DMS114 treated with DMSO at 0.1 percent for 48 hours (cell line): ENCODE results near the gene BOLA1.
"Not testable (repeated sequence)": the region's sequence is repeated elsewhere in the genome, so short reads cannot be mapped to it uniquely, and the experiment has no call there.

Experiments
- DNase-seq: peaks from one replicate; lab custom pipeline; 2025; ENCODE audit not compliant: unreplicated experiment; lab: John Stamatoyannopoulos, UW

The BOLA1 gene

DNA sequence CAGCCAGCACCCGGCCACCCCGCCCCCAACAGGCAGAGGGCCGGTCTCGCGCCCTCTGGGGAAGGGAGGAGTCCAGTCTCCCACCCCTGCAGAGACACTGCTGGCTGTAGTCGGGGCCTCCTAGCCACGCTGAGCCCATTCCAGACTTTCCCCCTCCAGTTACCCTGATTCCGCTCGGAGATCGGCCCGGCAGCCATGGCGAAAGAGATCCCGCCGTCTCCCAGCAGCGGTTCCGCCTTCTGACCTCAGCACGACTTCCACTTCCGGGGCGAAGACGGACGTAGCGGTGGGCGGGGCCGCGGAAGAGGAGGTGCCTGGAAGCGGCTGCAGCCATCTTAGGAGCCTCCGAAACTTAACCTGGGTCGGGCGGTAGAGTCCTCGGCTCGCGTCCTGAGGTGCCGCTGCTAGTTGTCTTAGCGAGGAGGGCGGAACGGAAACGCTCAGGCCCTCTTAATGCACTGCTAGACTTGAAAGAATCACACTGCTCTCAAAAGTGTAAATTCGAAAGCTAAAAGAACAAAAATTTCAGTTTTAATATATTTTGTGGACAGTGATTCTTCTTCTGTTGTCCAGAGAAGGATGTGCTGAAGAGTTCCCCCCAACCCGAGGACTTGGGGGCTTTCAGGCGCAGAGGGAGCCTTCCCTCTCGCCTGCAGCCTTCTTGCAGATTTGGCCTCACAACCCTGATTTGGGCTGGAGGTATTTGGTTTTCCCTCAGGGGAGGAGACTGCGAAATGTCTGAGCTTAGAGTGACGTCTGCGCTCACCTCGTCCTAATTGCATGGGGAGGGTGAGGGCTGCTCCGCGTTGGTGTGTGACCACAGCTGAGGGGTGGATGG is 28.4 kb downstream of the BOLA1 start, which contains the start of gene SF3B4:
TSS of gene SF3B4 (minus strand) at position 241 of the 838 bp plus-strand sequence. CDS start at position 197, 44 bp downstream.
- DNase-seq, result peak; percentile 99

DNA sequence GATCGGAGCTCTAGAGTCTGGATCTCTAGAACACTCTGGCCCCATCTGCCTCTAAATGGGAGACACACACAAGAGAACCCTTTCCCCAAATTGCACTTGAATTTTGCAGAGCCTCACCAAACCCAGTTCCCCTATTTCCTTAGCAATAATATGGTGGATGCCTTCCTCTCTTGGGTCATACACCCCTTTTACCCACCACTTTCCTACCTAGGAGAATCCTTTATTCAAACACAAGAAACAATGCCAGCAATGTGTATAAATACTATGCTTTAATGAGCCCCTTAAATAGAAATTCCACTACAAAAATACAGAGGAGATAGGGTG is 29.0 kb downstream of the BOLA1 start:
- DNase-seq, result no peak

DNA sequence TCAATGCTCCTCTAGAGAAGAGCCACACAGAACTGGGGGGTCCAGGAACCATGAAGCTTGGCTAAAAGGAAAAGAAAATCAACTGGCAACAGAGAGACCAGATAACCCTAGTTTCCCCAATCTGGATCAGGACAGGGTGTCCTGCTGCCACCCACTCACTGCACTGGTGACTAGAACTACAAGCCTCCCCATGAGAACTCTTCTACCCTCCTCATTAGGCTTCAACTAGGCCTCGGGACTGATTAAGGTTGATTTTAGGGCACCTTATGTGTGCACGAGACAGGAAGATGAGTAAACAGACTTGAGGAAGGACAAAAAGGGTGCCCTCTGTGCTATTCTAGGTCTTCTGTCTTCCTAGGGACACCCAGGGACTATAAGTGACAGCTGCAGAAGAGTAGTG is 30.5 kb downstream of the BOLA1 start:
- no peak for DNase-seq

DNA sequence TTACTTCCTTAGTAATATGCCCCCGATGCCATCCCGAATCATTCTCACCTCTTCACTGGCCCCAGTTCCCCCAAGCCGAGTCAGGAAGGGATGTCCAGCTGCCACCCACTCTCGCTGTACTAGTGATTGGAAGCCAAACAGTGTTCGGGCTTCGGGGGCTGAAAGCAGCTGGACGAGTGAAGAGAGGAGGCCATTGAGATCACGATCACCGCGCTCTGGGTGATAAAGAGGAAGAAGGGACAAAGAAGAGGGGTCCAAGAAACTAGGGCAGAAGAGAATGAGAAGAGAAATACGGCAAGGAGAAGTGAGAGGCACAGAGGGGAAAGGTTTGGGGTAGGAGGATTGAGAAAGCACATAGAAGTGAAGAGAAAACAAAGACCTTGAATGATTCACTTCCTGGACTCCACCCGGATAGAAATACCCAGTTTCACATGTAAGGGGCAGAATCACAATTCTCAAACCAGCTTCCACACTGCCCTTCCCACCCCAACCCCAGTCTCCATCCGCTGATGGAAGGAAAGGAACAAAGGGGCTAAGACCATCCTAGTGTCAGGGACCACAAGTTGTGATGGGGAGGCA is 31.9 kb downstream of the BOLA1 start:
- no peak for DNase-seq

DNA sequence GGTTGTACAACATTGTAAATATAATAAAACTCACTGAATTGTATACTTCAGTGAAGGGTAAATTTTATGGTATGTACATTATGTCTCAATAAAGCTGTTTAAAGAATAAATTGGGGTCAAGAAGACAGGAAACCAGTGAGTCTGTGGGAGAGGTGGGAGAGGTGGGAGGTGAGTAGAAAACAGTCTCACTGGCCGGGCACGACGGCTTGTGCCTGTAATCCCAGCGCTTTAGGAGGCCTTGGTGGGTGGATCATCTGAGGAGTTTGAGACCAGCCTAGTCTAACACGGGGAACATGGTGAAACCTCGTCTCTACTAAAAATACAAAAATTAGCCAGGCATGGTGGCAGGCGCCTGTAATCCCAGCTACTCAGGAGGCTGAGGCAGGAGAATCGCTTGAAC is 33.1 kb downstream of the BOLA1 start:
- no peak for DNase-seq

DNA sequence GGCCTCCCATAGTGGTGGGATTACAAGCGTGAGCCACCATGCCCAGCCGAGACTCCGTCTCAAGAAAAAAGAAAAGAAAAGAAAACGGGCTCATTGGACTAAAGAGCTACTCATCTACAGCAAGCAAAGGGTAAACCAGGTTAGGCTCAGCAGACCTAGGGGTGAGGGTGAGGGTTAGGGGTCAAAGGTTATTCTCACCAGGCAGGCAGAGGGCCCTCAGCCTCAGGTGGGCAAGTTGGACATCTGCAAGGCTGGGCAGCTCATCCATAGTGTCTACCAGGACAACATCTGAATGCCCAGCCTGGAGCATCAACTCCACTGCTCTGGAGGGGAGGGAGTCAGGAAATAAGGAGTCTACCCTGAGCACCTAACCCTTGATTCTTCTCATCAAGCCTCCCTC is 33.8 kb downstream of the BOLA1 start:
- DNase-seq, result no peak

DNA sequence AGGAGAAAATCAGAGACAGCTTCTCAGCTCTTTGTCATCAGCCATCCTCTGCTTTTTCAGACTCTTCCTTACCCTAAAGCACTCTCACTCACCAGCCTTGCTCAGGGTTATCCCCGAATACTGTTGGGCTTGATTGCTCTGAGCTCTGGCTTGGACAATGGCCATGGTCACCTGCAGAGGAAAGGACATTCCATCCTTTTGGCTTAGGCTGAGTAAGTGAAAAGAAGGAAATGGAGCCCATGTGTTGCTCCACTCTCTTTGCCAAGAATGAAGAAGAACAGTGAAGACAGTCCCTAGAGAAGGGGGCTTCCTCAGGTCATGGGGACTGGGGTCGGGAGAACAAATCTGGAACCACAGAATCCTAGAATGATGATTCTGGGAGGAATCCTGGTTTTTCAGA is 35.0 kb downstream of the BOLA1 start:
- no peak for DNase-seq

DNA sequence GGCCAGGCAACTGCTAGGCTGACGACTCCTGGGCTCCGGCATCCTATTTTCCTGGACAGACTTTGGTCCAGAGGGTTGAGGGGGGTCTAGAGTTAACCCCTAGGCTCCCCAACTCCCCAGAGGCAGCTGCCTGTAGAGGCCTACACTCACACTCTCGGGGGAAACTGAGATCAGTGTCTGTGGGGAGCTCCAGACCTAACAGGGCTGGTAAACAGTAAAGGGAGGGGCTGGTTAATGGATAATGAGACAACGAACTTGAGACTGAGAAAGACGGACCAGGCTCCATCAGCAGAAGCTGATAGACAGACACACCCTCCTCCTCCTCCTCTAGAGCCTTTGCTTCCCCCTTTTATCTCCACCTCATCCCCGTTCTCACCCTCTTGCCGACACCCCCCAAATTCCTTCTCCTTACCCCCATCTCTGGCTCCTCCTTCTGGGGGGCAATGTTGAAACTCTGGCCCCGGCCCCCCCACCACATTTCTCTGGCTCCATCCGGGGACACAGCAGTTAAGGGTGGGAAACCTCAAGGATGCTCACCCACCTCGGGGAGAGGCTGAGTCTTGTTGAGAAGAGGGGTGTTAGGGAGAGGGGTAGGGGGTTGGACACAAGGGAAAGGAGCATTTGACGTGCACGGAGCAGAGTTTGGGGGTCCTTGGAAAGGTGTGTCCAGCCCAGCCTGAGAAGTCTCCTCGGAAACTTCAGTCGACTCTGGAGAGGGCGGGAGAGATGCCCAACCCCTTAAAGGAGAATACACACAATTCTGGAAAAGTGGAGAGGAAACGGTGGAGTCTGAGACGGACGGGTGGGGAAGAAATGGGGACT is 37.0 kb downstream of the BOLA1 start, which contains the start of gene MTMR11:
TSS of gene MTMR11 (minus strand) at position 710 of the 822 bp plus-strand sequence. CDS start at position 478, 232 bp downstream.
- peak; percentile 45 for DNase-seq

DNA sequence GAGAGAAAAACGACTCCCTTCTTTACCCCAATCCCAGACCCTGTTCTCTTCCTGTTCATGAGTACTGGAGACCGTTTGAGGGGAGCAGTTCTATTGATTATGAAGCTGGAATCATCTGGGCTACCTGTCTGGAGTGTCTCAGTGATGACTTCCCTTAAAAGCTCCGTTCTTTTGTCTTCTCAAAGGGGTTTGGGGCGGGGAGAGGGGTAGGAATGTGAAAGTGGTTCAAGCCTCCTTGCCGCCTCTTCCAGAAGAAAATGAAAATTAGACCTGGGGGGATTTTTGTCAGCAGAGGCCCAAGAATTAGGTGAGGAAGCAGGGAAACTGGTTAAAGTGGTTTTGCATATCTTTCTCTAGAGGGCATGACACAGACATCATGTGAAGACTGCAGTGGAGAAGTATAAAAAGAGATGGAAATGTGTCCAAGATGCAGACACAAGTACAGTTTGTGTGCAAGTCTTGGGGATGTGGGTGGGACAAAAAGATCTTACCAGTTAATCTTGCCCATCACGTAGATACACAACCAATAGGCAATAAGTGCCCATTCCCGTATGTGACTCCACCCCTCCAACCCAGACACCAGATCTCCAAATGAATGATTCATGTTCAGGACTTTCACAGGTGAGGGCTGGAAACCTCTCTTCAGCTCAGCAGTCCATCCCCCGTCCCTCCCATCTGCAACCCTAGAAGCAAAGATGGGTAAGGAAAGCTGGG is 37.8 kb downstream of the BOLA1 start:
- no peak for DNase-seq

DNA sequence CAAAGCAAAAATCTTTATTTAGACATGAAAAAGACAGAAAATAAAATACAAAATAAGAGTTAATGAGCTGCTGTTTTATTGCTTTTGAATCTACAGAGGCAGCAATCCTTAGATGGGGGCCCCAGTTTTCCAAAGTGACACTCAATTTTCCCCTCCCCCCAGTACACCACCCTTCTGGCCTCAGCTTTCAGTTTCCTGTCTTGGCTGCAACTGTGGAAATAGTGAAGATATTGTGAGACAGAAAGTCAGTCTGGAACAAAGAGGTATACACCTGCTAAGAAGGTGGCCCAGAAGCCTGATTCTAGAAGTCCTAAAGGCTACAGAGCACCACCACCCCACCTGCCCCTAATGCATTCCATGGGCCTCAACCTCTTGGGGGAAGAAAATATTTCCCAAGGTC is 38.4 kb downstream of the BOLA1 start:
- no peak for DNase-seq

DNA sequence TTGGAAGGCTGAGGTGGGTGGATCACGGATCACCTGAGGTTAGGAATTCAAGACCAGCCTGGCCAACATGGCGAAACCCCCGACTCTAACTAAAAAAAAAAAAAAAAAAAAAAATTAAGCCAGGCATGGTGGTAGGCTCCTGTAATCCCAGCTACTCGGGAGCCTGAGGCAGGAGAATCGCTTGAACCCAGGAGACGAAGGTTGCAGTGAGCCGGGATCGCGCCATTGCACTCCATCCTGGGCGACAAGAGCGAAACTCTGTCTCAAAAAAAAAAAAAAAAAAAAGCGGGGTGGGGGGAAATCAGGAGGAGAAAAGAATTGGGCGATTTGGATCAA is 39.3 kb downstream of the BOLA1 start:
- DNase-seq, result not testable (repeated sequence)

DNA sequence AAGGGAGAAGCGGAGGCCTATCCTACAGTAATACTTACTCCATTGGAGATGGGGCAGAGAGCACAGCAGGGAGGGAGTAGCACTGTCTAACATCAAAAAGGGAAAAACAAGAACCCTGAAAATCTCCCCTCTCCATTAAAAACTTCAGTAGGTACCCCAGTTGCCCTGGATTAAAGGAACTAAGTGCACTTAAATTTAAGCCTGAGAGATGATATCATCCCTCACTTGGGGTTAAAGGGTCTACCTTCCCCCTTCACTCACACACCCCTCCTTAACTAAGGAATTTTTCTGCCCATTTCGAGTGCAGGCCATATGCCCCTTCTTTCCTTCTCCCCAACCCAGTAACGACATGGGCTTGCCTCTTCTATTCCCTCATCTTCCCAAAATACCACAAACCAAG is 41.1 kb downstream of the BOLA1 start:
- no peak for DNase-seq

DNA sequence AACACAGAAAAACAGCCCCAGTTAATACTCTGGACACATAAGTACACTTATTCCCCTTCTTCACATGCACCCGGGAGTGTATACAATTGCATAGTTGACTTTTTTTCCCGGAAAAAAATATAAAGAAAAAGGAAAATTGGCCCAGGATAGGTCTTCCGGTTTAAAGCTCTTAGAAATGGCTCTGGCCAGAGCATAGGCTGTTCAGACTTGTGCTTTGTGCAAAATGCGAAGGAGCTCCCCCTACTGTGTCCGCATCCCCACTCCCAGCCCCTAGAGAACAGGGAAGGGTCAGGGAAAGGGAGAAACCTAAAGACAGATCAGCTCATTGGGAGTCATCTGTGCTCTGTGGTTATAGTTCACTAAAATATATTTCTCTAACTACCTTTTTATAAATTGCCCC is 42.8 kb downstream of the BOLA1 start:
- DNase-seq, result peak; percentile 63

DNA sequence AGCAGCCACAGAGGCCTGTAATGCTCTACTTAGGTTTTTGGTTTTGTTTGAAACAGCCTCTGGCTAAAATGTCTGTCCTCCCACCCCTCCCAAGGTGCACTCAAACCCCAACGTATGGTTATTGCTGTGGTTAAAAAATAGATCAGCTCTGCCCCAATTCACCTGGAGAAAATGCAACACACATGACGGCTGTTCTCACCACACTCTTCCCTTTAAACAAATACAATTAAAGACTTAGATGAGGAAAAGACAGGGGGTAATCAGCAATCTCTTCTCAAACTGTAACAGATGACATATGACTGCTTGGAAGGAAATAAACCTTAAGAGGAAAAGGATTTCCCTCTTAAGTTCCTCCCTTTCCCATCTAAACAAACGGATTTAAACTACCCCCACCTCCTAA is 43.5 kb downstream of the BOLA1 start:
- DNase-seq, result no peak

DNA sequence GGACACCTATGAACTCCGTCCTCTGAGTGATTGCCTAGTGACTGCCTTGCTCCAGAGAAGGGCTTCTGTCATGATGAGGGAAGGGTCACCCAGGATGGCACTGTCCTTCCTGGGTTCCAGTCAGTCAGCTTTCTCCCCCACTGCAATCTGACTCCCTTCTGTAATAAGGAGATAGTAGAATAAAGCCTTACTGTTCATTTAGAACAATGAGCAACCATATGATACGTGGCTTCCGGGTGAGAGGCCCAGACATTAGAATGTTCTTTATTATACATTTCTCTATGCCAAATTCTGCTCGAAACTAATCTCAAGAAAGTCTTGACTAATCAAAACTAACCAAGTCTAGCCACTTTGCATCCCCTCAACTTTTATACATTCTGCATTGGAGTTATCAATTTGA is 45.8 kb downstream of the BOLA1 start:
- no peak for DNase-seq

DNA sequence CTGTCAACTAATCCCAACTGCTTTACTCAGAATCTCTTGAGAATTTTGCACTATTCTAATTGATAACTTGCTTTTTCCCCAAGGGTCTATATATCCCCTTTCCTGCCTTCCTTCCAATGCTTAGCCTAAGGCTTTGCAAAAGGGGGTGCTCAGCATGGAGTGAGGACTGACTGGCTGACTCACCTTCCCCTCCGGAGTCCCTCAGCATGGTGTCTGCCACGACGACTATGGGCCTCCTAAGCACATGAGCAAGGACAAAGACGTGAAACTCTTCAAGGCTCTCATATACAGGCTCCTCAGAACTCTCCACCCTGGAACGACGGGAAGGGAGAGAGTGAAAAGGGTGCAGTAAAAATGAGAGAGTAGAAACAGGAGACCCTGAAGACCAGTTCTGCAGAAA is 50.5 kb downstream of the BOLA1 start:
- DNase-seq, result no peak
